Inferior parietal cortex (tissue), 1 donor: ENCODE data around the gene HSPE1.
"Not testable (repeated sequence)": the region's sequence is repeated elsewhere in the genome, so short reads cannot be mapped to it uniquely, and the experiment has no call there.

Experiments
- DNase-seq: peaks from one replicate; pipeline ENCODE4 v3.0.0-alpha.2; 2016; ENCODE audit errors: extremely low spot score

The HSPE1 gene

GRCh38 chr2:197499594-197500502 lies at the start of gene HSPE1, which contains the start of gene HSPD1:
Gene HSPE1, plus strand, starts transcription at chr2:197500379. Its CDS starts 58 bp downstream, at chr2:197500437.
Gene HSPD1, minus strand, starts transcription at chr2:197499840. Its CDS starts 992 bp downstream, at chr2:197498848.
- peak; percentile 100 for DNase-seq

- no peak for DNase-seq
Measured at GRCh38 chr2:197450465-197450864, 49.7 kb upstream of the HSPE1 start.

GRCh38 chr2:197450935-197451358 lies 49.2 kb upstream of the HSPE1 start:
- not testable (repeated sequence) for DNase-seq

GRCh38 chr2:197452754-197453122 lies 47.4 kb upstream of the HSPE1 start:
- no peak for DNase-seq

GRCh38 chr2:197453123-197453913 lies 46.9 kb upstream of the HSPE1 start, which contains the start of gene COQ10B:
Gene COQ10B, plus strand, starts transcription at chr2:197453552. Its CDS starts 9 bp downstream, at chr2:197453561.
- peak; percentile 99 for DNase-seq

GRCh38 chr2:197453914-197454398 lies 46.2 kb upstream of the HSPE1 start:
- no peak for DNase-seq

GRCh38 chr2:197454923-197455322 lies 45.3 kb upstream of the HSPE1 start:
- DNase-seq, result no peak

GRCh38 chr2:197455428-197455827 lies 44.8 kb upstream of the HSPE1 start:
- no peak for DNase-seq

- DNase-seq, result no peak
Measured at GRCh38 chr2:197460649-197461048, 39.5 kb upstream of the HSPE1 start.

- no peak for DNase-seq
Measured at GRCh38 chr2:197461057-197461456, 39.1 kb upstream of the HSPE1 start.

GRCh38 chr2:197464175-197464574 lies 36.0 kb upstream of the HSPE1 start:
- DNase-seq, result no peak

GRCh38 chr2:197472166-197472565 lies 28.0 kb upstream of the HSPE1 start:
- no peak for DNase-seq

- no peak for DNase-seq
Measured at GRCh38 chr2:197477797-197478196, 22.4 kb upstream of the HSPE1 start.

GRCh38 chr2:197480165-197481036 lies 19.8 kb upstream of the HSPE1 start:
- no peak for DNase-seq

GRCh38 chr2:197484248-197484647 lies 15.9 kb upstream of the HSPE1 start:
- DNase-seq, result not testable (repeated sequence)

- DNase-seq, result no peak
Measured at GRCh38 chr2:197486175-197486574, 14.0 kb upstream of the HSPE1 start.

- no peak for DNase-seq
Measured at GRCh38 chr2:197487385-197487784, 12.8 kb upstream of the HSPE1 start.

- no peak for DNase-seq
Measured at GRCh38 chr2:197495433-197496134, 4.6 kb upstream of the HSPE1 start.

- DNase-seq, result no peak
Measured at GRCh38 chr2:197496695-197497094, 3.5 kb upstream of the HSPE1 start.

- DNase-seq, result no peak
Measured at GRCh38 chr2:197497326-197497725, 2.9 kb upstream of the HSPE1 start.
